Middle frontal gyrus (tissue), 1 donor: ENCODE measurements around the gene MRPL39.

Experiments used
- DNase-seq: peaks from one replicate; pipeline ENCODE4 v3.0.0-alpha.2; 2015; ENCODE audit warnings: low spot score; ENCODE audit errors: extremely low spot score

MRPL39 gene

GRCh38 chr21:25539606-25540005 lies 67.7 kb downstream of the MRPL39 start:
- no peak for DNase-seq

- DNase-seq, result no peak
These were observed 70.1 kb downstream of the MRPL39 start for GRCh38 chr21:25537174-25537573.

GRCh38 chr21:25536752-25537151 lies 70.5 kb downstream of the MRPL39 start:
- DNase-seq, result no peak

- no peak for DNase-seq
These were observed 71.4 kb downstream of the MRPL39 start for GRCh38 chr21:25535849-25536248.
